ENCODE results near the gene DNAJC22. TPM values are rescaled to one million over a fixed set of nuclear protein-coding genes. Genes with fewer than 3 reads are reported as not detected.
A peak's percentile ranks its signal among the peaks of the same experiment; 100 is the strongest.

Gene DNAJC22
- total and polyA plus RNA-seq, 7 donors, result 0.03 to 0.08 TPM; not detected in 5

DNA sequence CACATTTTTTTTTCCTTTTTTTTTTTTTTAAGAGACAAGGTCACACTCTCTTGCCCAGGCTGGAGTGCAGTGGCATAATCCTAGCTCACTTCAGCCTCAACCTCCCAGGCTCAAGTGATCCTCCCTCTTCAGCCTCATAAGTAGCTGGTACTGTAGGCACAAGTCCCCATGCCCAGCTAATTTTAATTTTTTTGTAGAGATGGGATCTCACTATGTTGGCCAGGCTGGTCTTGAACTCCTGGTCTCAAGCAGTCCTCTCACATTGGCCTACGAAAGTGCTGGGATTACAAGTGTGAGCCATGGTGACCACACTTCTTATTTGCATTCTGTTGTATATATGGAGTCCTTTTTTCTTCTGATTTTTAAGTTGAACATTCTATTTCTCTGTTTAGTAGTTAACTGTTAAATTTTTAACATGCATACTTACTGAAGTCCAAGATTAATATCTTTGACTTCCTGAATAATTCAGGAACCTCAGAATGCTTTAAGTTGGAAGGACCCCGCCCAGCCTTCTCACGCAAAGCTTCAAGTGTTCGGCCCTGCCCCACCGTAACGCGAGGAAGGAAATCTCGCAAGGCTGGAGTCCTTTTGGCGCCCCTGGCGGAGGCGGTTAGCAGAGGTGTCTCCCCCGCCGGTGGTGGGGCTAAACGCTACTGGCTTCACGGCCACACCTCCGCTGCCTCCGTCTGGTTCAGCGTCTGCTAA is 42.1 kb downstream of the DNAJC22 start:
- Histone ChIP-seq H3K36me3 (ENCODE audit: insufficient read depth in 1 of 2, low read depth in 1 of 2) (no peaks in the 10 kb centered on the region), H3K27me3 (ENCODE audit: insufficient read depth in 3 of 3, low read length in 2 of 3) (no peaks in the 10 kb centered on the region), H3K9me3 (no peaks in the 10 kb centered on the region), H3K4me1 (peaks cover 6% of the 10 kb centered on the region), H3K4me3 (no peak overlapping the region), H3K27ac (no peak overlapping the region)
- DNase-seq (peak; percentile 36 to 64), ATAC-seq (no peak)
- TF ChIP-seq, protein P1, sequence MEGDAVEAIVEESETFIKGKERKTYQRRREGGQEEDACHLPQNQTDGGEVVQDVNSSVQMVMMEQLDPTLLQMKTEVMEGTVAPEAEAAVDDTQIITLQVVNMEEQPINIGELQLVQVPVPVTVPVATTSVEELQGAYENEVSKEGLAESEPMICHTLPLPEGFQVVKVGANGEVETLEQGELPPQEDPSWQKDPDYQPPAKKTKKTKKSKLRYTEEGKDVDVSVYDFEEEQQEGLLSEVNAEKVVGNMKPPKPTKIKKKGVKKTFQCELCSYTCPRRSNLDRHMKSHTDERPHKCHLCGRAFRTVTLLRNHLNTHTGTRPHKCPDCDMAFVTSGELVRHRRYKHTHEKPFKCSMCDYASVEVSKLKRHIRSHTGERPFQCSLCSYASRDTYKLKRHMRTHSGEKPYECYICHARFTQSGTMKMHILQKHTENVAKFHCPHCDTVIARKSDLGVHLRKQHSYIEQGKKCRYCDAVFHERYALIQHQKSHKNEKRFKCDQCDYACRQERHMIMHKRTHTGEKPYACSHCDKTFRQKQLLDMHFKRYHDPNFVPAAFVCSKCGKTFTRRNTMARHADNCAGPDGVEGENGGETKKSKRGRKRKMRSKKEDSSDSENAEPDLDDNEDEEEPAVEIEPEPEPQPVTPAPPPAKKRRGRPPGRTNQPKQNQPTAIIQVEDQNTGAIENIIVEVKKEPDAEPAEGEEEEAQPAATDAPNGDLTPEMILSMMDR (IDR thresholded peaks at IDR 0.05), result no peak
- intact Hi-C loops (cut with DNase I), result no loop called here
- 81 to 83% (median 83%) methylated on average over 18 of the region's 18 CpGs for WGBS, 3 donors

DNA sequence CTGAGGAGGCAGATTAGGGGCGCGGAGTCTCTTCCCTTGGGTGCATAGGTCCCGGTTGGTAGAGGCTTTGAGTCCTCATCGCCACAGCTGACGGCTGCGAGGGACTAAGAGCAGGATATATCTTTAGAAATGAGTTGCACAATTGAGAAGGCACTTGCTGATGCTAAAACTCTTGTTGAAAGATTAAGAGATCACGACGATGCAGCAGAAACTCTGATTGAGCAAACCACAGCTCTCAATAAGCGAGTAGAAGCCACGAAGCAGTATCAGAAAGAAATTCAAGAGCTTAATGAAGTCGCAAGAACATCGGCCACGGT is 42.7 kb downstream of the DNAJC22 start:
- intact Hi-C loops (cut with DNase I), result no loop called here
- H3K27ac ChIP-seq, result no peak overlapping the region
- TF ChIP-seq, protein P1 (IDR thresholded peaks at IDR 0.05), result no peak
- WGBS, 3 donors, result 71 to 81% (median 75%) methylated on average over 13 of the region's 13 CpGs
- H3K27me3 ChIP-seq (ENCODE audit: insufficient read depth in 3 of 3, low read length in 2 of 3), result no peaks in the 10 kb centered on the region
- H3K4me3 ChIP-seq, result no peak overlapping the region
- ATAC-seq, result peak in 3 of 4 donors; percentile 59 to 84 (median 76)
- peaks cover 6% of the 10 kb centered on the region for H3K4me1 ChIP-seq
- H3K36me3 ChIP-seq (ENCODE audit: insufficient read depth in 1 of 2, low read depth in 1 of 2), result no peaks in the 10 kb centered on the region
- DNase-seq, result no peak
- H3K9me3 ChIP-seq, result no peaks in the 10 kb centered on the region

DNA sequence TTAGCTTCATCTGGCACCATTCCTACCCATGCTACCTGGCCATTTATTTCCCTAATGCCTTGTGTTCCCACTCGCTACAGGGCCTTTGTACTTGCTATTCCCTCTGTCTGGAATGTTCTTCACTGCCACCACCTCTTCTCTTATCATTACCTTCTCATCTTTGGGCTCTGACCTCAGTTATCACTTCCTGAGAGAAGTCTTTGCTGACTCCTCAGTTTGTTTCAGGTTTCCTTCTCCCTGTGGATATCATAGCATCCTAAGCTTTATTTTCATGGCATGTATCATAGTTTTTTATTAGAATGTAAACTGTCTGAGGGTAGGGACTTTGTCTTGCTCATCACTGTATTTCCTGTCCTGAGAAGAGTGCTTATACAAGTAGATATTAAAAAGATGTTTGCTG is 50.3 kb downstream of the DNAJC22 start:
- H3K36me3 ChIP-seq (ENCODE audit: insufficient read depth in 1 of 2, low read depth in 1 of 2), result no peaks in the 10 kb centered on the region
- ATAC-seq (no peak), DNase-seq (no peak)
- intact Hi-C loops (cut with DNase I), result no loop called here
- no peak overlapping the region for H3K4me3 ChIP-seq
- TF ChIP-seq, protein P1 (IDR thresholded peaks at IDR 0.05), result no peak
- H3K27ac ChIP-seq, result no peak overlapping the region
- 95 to 100% (median 98%) methylated on average over 1 of the region's 1 CpG for WGBS, 3 donors
- no peaks in the 10 kb centered on the region for H3K4me1 ChIP-seq
- H3K27me3 ChIP-seq (ENCODE audit: insufficient read depth in 3 of 3, low read length in 2 of 3), result no peaks in the 10 kb centered on the region
- H3K9me3 ChIP-seq, result no peaks in the 10 kb centered on the region

DNA sequence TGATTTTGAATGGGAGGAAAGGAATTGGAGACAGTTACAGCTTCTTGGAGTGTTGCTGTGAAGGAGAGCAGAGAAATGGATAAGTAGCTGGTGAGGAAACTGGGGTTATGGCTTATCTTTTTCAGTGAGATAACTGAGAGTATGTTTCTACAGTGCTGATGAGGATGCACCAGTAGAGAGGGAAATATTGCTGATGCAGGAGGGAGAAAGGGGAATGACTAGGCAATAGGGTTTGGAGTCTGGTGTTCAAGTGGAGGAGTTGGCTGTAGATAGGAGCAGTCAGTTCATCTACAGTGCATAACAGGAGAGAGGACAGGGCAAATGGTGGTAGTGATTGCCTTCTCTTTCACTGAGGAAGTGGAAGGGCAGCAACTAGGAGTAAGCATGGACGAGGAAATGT is 53.6 kb downstream of the DNAJC22 start:
- ATAC-seq (no peak), DNase-seq (no peak)
- WGBS, 3 donors, result 79 to 88% (median 86%) methylated on average over 1 of the region's 1 CpG
- Histone ChIP-seq H3K36me3 (ENCODE audit: insufficient read depth in 1 of 2, low read depth in 1 of 2) (no peaks in the 10 kb centered on the region), H3K27ac (no peak overlapping the region), H3K9me3 (no peaks in the 10 kb centered on the region), H3K27me3 (ENCODE audit: insufficient read depth in 3 of 3, low read length in 2 of 3) (no peaks in the 10 kb centered on the region), H3K4me1 (no peaks in the 10 kb centered on the region), H3K4me3 (no peak overlapping the region)
- intact Hi-C loops (cut with DNase I), result no loop called here
- TF ChIP-seq, protein P1 (IDR thresholded peaks at IDR 0.05), result no peak

Other genes starting within 250 kb of the DNAJC22 start
- gene LMBR1L, start 236.0 kb upstream of the DNAJC22 start, total RNA-seq, result 10 to 100 TPM; 13.3 to 27.3 (median 21.3) TPM
- gene LMBR1L, start 236.0 kb upstream of the DNAJC22 start, polyA plus RNA-seq, result 10 to 100 TPM; 13.3 to 16.8 (median 14.1) TPM
- 100 to 1,000 TPM; 101 to 368 (median 242) TPM for gene TUBA1B, start 215.5 kb upstream of the DNAJC22 start, total RNA-seq
- 1,000 to 10,000 TPM in 1 of 3 donors, 100 to 1,000 TPM in 2; 294 to 1,147 (median 389) TPM for gene TUBA1B, start 215.5 kb upstream of the DNAJC22 start, polyA plus RNA-seq
- 10 to 100 TPM; 21.3 to 29.8 (median 29.0) TPM for gene TUBA1A, start 157.8 kb upstream of the DNAJC22 start, total RNA-seq
- gene TUBA1A, start 157.8 kb upstream of the DNAJC22 start, polyA plus RNA-seq, result 10 to 100 TPM; 16.4 to 48.2 (median 29.9) TPM
- 100 to 1,000 TPM in 1 of 4 donors, 10 to 100 TPM in 3; 41.4 to 103 (median 48.2) TPM for gene TUBA1C, start 81.8 kb upstream of the DNAJC22 start, total RNA-seq
- 100 to 1,000 TPM in 2 of 3 donors, 10 to 100 TPM in 1; 62.9 to 454 (median 129) TPM for gene TUBA1C, start 81.8 kb upstream of the DNAJC22 start, polyA plus RNA-seq
- gene PRPH, start 51.7 kb upstream of the DNAJC22 start, total RNA-seq, result not detected
- under 1 TPM in 2 of 3 donors, not detected in 1; 0.06 to 0.20 TPM for gene PRPH, start 51.7 kb upstream of the DNAJC22 start, polyA plus RNA-seq
- under 1 TPM in 2 of 4 donors, not detected in 2; 0.39 to 0.48 TPM for gene TROAP, start 23.6 kb upstream of the DNAJC22 start, total RNA-seq
- under 1 TPM; 0.07 to 0.36 (median 0.26) TPM for gene TROAP, start 23.6 kb upstream of the DNAJC22 start, polyA plus RNA-seq
- not detected for gene C1QL4, start 9.7 kb upstream of the DNAJC22 start, total RNA-seq
- not detected for gene C1QL4, start 9.7 kb upstream of the DNAJC22 start, polyA plus RNA-seq
- 10 to 100 TPM in 2 of 4 donors, 1 to 10 TPM in 2; 5.0 to 10.6 (median 9.7) TPM for gene SPATS2, start 20.6 kb downstream of the DNAJC22 start, total RNA-seq
- 10 to 100 TPM in 1 of 3 donors, 1 to 10 TPM in 2; 4.4 to 10.1 (median 6.2) TPM for gene SPATS2, start 20.6 kb downstream of the DNAJC22 start, polyA plus RNA-seq
- under 1 TPM in 2 of 4 donors, not detected in 2; 0.04 to 0.32 TPM for gene KCNH3, start 192.1 kb downstream of the DNAJC22 start, total RNA-seq
- gene KCNH3, start 192.1 kb downstream of the DNAJC22 start, polyA plus RNA-seq, result under 1 TPM in 2 of 3 donors, not detected in 1; 0.04 to 0.07 TPM
- gene MCRS1, start 221.3 kb downstream of the DNAJC22 start, total RNA-seq, result 10 to 100 TPM; 39.1 to 82.3 (median 55.1) TPM
- gene MCRS1, start 221.3 kb downstream of the DNAJC22 start, polyA plus RNA-seq, result 10 to 100 TPM; 24.3 to 54.9 (median 31.9) TPM

Data from psoas muscle (tissue), 8 donors.